HG03097 (cell line): ENCODE measurements around the gene MESD.
"Not testable (repeated sequence)": the region's sequence is repeated elsewhere in the genome, so short reads cannot be mapped to it uniquely, and the experiment has no call there.

Experiments
- ATAC-seq: cut with Tn5 transposase; IDR thresholded peaks from one replicate; pipeline ENCODE4 v1.9.1; 2021; ENCODE audit not compliant: unreplicated experiment, low FRiP score

Gene MESD

DNA sequence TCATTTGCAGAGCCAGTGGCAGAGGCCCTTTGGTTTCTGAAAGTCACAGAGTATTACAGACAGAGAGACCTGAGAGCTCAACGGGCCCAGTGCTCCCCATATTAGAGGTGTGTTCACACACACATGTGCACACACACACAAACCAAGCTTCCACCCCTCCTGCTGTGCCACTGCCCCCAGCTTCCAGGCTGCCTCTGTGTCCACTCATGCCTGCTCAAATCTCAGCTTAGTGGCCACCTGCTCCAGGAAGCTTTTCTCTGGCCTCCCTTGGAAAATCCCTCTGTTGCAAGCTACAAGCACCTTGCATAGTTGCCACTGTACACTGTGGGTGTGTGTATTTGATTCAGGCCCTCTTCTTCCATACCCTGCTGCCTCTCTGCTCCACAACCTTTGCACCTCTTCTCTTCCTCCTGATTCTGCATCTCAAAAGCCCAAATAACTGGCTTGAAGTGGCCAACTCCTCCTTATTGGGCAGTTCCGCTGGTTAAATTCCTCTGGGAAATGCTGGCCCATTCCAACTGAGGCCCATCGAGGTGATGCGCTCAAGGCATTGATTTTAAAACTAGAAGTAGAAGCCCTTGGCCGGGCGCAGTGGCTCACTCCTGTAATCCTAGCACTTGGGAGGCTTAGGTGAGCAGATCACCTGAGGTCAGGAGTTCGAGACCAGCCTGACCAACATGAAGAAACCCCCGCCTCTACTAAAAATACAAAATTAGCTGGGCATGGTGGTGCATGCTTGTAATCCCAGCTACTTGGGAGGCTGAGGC is 23.0 kb downstream of the MESD start:
- ATAC-seq: no peak

- ATAC-seq: not testable (repeated sequence)
Observed at GRCh38 chr15:80965454-80965853, 24.2 kb downstream of the MESD start.

GRCh38 chr15:80958818-80959495 is 30.7 kb downstream of the MESD start:
- ATAC-seq: no peak

DNA sequence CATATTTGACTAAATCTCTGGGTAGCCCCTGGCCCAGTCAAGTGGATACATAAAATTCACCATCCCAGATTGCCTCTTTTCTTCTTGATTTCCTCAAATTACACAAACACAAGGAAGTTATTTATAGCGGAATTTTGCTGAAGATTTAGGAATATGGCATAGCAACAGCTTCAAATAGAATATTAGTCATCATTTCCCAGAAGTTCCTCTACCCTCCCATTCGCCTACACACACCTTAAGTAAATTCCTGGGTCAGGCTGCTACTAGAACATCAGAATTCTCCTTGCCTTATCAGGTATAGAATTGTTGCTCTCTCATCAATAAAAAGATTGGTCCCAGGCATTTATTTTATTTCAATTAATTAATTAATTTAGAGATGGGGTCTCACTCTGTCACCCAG is 31.6 kb downstream of the MESD start:
- ATAC-seq: no peak

DNA sequence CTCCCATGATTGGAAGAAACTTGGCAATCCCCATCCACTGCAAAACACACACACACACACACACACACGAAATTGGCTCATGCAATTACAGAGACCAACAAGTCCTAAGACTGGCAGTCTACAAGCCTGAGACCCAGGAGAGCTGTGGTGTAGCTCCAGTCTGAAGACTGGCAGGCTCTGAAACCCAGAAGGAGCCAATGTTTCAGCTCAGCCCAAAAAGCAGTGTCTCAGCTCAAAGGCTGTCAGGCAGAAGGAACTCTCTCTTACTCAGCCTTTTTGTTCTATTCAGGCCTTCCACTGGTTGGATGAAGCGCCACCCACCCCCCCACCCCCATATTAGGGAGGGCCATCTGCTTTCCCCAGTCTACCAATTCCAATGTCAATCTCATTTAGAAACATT is 32.1 kb downstream of the MESD start:
- ATAC-seq: no peak

GRCh38 chr15:80955571-80956452 is 33.8 kb downstream of the MESD start:
- not testable (repeated sequence) for ATAC-seq

DNA sequence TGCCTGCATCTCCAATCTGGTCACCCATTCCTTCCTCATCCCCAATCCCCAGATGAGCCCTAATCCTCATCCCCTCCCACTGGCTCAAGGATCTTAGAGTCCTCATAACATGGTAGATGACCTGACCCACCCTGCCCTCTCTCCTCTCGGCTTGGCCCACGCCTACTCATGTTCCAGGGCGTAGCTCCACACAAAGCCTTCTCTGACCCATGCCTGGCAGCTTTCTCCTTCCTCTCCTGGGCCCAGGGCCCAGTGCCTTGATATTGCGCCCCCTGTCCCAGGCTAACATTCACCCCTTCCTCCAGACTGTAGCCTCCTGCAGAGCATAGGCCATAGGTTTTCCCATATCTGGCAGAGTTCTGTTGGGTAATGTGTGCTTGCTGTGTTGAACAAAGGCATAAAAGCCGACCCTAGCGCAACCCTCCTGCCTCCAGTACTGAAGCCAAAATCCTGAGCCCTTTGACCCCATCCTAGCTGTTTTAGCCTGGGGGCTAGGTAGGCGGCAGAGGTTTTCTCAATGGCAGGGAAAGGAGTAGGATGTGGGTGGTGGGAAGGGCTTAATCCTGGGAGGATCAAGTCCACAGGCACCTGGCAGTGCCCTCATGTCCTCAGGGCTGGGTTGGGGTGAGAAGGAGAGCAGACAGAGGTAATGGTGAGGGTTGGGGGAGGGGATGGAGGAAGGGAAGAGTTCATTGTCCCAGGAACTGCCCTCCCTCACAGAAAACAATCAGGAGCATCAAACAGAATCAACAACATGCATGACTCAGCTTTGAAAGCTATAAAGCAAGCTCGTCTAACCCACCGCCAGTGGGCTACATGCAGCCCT is 35.5 kb downstream of the MESD start:
- no peak for ATAC-seq

- no peak for ATAC-seq
Observed at GRCh38 chr15:80953001-80953952, 36.3 kb downstream of the MESD start.

DNA sequence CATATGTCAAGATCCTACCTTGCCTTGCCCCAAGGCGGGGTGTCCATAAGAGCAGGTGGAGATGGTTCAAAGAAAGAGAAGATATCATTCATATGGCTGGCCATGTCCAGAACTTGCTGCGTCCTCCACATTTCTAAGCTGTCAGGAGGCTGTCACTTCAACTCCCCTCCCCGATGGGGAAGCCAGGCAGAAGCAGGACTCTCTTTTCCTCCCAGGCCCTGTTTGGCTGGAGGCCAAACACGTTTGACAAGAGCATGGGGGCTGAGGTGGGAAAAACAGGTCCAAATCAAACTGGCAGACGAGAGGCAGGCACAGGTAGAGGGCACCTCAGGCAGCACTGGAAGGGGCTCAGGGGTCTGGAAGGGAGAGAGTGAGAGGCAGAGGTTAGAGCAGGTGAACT is 37.7 kb downstream of the MESD start:
- ATAC-seq: no peak

GRCh38 chr15:80950291-80951078 is 39.1 kb downstream of the MESD start:
- no peak for ATAC-seq

DNA sequence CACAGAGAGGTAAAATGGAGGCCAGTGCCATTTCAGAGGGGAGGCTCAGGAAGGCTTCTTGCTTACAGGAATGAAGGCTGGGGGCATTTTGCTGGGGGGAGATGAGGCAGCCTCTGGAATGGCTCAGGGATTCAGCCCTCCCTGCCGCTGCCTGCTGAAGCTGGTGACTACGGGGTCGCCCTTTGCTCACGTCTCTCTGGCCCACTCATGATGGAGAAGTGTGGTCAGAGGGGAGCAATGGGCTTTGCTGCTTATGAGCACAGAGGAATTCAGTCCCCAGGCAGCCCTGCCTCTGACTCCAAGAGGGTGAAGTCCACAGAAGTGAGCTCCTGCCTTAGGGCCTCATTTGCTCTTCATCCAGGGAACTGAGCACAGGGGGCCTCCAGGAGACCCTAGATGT is 39.9 kb downstream of the MESD start:
- no peak for ATAC-seq

DNA sequence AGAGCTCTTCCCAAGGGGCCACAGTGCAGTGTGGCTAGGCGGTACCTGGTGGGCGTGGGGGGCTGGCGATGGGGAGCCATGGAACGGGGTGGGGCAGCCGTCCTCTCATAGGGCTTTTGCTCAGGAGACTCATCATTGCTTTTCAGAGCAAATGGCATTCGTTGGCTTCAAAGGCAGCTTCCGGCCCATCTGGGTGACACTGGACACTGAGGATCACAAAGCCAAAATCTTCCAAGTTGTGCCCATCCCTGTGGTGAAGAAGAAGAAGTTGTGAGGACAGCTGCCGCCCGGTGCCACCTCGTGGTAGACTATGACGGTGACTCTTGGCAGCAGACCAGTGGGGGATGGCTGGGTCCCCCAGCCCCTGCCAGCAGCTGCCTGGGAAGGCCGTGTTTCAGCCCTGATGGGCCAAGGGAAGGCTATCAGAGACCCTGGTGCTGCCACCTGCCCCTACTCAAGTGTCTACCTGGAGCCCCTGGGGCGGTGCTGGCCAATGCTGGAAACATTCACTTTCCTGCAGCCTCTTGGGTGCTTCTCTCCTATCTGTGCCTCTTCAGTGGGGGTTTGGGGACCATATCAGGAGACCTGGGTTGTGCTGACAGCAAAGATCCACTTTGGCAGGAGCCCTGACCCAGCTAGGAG is 40.8 kb downstream of the MESD start:
- ATAC-seq: no peak

GRCh38 chr15:80946576-80946975 is 43.0 kb downstream of the MESD start:
- ATAC-seq: no peak

- no peak for ATAC-seq
Observed at GRCh38 chr15:80945605-80946004, 44.0 kb downstream of the MESD start.

- ATAC-seq: no peak
Observed at GRCh38 chr15:80944818-80945217, 44.8 kb downstream of the MESD start.

DNA sequence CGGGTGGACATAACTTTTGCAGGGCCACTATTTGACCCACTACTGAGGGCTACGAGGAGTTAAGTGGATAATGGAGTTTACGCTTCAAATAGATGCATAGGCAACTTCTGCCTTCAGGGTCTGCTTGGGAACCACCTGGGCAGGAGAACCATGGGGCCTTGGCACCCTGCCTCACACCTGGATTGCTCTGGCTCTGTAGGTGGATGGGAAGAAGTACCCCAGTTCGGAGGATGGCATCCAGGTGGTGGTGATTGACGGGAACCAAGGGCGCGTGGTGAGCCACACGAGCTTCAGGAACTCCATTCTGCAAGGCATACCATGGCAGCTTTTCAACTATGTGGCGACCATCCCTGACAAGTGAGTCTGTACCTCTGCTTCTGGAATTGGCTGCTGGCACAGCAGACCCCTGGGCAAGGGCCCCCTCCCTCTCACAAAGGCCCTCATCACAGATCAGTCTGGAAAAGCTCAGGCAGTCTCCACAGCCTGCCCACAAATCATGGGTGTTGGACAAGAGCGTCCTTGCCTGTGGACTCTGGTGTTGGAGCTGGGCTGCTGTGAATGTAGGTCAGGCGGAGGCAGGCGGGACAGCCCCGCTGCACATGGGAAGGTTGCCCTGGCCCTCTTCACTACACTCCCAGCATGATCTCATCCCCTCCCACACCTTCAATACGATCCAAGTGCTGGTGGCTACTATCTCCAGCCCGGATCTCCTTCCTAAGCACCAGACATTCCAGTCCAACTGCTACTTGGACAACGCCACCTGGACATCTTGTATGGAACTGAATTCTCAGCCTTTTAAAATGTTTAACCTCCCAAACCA is 46.7 kb downstream of the MESD start:
- no peak for ATAC-seq

DNA sequence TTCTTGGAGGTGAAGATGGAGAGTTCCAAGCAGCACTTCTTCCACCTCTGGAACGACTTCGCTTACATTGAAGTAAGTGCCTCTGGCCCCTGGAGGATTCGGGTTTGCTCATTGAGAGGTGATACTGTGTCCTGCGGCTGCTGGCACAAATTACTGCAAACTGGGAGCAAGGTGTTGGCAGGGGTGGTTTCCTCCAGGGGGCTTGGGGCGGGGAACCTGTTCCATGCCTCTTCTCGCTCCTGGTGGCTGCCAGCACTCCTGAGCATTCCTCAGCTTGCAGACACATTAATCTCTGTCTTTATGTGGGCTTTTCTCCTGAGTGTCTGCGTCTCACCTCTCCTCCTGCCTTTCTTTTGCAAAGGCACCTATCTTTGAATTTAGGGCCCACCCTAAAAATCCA is 47.4 kb downstream of the MESD start:
- no peak for ATAC-seq
